Uterus (tissue), 2 donors: Measurements from ENCODE around the gene MALL.
"Not testable (repeated sequence)": the region's sequence is repeated elsewhere in the genome, so short reads cannot be mapped to it uniquely, and the experiment has no call there.

ENCODE experiments used
- POLR2A ChIP-seq, 2 donors: fragments of 450-650 bp; IDR thresholded peaks; one replicate each; pipeline ENCODE4 v1.6.1; 2016; ENCODE audit warnings: antibody characterized with exemption in 2 of 2, mild to moderate bottlenecking in 1 of 2, moderate library complexity in 1 of 2
- TF ChIP-seq, protein P1 (sequence below), 4 experiments: fragments of 200-600 bp in 2 of 4; fragments of 450-650 bp in 2 of 4; sonication (generic) in 2 of 4; IDR thresholded peaks; one replicate each; pipeline ENCODE4 v1.5.1; 2016 to 2019; ENCODE audit warnings: antibody characterized with exemption in 4 of 4, mild to moderate bottlenecking in 2 of 4, moderate library complexity in 1 of 4

DNA sequence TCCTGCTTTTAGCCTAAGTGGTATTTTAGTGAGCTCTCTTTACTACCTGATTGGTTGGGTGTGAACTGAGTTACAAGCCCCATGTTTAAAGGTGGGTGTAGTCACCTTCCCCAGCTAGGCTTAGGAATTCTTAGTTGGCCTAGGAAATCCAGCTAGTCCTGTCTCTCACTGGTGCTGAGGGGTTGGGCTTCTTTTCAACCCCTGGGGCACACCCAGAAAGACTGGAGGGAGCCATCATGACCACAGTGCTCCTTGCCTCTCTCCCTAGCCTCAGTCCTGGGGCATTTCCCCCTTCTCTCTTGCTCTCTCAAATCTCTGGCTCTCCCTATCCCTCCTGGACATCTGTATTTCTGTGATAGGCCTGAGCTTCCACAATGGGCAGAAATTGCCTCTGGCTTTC, 57.6 kb downstream of the MALL start:
- TF ChIP-seq POLR2A (IDR thresholded peaks at IDR 0.05), result not testable (repeated sequence)
- TF ChIP-seq, protein P1, sequence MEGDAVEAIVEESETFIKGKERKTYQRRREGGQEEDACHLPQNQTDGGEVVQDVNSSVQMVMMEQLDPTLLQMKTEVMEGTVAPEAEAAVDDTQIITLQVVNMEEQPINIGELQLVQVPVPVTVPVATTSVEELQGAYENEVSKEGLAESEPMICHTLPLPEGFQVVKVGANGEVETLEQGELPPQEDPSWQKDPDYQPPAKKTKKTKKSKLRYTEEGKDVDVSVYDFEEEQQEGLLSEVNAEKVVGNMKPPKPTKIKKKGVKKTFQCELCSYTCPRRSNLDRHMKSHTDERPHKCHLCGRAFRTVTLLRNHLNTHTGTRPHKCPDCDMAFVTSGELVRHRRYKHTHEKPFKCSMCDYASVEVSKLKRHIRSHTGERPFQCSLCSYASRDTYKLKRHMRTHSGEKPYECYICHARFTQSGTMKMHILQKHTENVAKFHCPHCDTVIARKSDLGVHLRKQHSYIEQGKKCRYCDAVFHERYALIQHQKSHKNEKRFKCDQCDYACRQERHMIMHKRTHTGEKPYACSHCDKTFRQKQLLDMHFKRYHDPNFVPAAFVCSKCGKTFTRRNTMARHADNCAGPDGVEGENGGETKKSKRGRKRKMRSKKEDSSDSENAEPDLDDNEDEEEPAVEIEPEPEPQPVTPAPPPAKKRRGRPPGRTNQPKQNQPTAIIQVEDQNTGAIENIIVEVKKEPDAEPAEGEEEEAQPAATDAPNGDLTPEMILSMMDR (IDR thresholded peaks at IDR 0.05), result not testable (repeated sequence)
